Thyroid gland (tissue), 4 donors: ENCODE results near the gene CDC25C. TPM values are rescaled to one million over a fixed set of nuclear protein-coding genes. Genes with fewer than 3 reads are reported as not detected.
A peak's percentile ranks its signal among the peaks of the same experiment; 100 is the strongest.

Experiments used
- DNase-seq, 2 donors: peaks; one replicate each; pipeline ENCODE4 v3.0.0-alpha.2; 2019
- H3K27ac ChIP-seq, 3 donors: fragments of 200-600 bp; sonication (generic); 1 replicate in 2 of 3; 2 replicates in 1 of 3; pipeline ENCODE4 v1.5.1; 2016 to 2019; ENCODE audit warnings: mild to moderate bottlenecking in 1 of 3, moderate library complexity in 1 of 3
- H3K27me3 ChIP-seq: fragments of 200-600 bp; sonication (generic); one replicate; pipeline ENCODE4 v1.5.1; 2019
- H3K36me3 ChIP-seq, 2 donors: fragments of 200-600 bp; sonication (generic); one replicate each; pipeline ENCODE4 v1.5.1; 2016 to 2019
- H3K4me1 ChIP-seq, 2 donors: fragments of 200-600 bp; sonication (generic); one replicate each; pipeline ENCODE4 v1.5.1; 2017 to 2019
- H3K4me3 ChIP-seq, 3 donors: fragments of 200-600 bp; sonication (generic); replicated peaks in 1 of 3; 1 replicate in 2 of 3; 2 replicates in 1 of 3; pipeline ENCODE4 v1.5.1; 2016; ENCODE audit warnings: mild to moderate bottlenecking in 1 of 3
- H3K9me3 ChIP-seq: fragments of 200-600 bp; sonication (generic); one replicate; pipeline ENCODE4 v1.5.1; 2017
- CTCF ChIP-seq, 6 experiments: fragments of 200-600 bp in 3 of 6; fragments of 450-650 bp in 3 of 6; sonication (generic) in 3 of 6; IDR thresholded peaks; one replicate each; pipeline ENCODE4 v1.5.1; 2016 to 2019; ENCODE audit warnings: antibody characterized with exemption in 6 of 6, mild to moderate bottlenecking in 2 of 6, inconsistent platforms in 1 of 6, moderate library complexity in 1 of 6
- POLR2A ChIP-seq, 2 donors: fragments of 450-650 bp; IDR thresholded peaks; one replicate each; pipeline ENCODE4 v1.6.1; 2017; ENCODE audit warnings: antibody characterized with exemption in 2 of 2, mild to moderate bottlenecking in 2 of 2, moderate library complexity in 1 of 2
- WGBS, 2 donors: methylation state at CpG; one replicate each; pipeline ENCODE4 v1.1.5; 2017; 5-methylcytosine and 5-hydroxymethylcytosine counted together
- intact Hi-C: fragments of 100-400 bp; cut with DNase I; formaldehyde crosslinking; loops from one replicate; pipeline ENCODE4 v1.15.1; 2023
- total RNA-seq, 4 donors: library from RNA; depleted of rRNA; stranded (reverse); fragments of >200 nt; gene quantifications; one replicate each; pipeline ENCODE4 v1.2.3, GENCODE V29; 2016

CDC25C gene
- total RNA-seq, 4 donors from 2014 or later, result 0.27 TPM; not detected in 3

GRCh38 chr5:138352071-138352721, 20.6 kb upstream of the CDC25C start, which contains the start of gene KDM3B:
Gene KDM3B (plus strand): TSS chr5:138352685. CDS start chr5:138352796, 111 bp downstream.
- WGBS, 2 donors, result 49 to 71% methylated on average over 3 of the region's 30 CpGs
- TF ChIP-seq CTCF (IDR thresholded peaks at IDR 0.05) (peak; percentile 95 to 100 (median 98)), POLR2A (IDR thresholded peaks at IDR 0.05) (no peak)
- Histone ChIP-seq H3K27me3 (no peaks in the 10 kb centered on the region), H3K27ac (peak within 1 kb of the TSS; percentile 96 to 97 (median 96)), H3K9me3 (no peaks in the 10 kb centered on the region), H3K4me3 (peak within 1 kb of the TSS; percentile 41 to 96 (median 77)), H3K4me1 (peaks cover 21 to 25% of the 10 kb centered on the region in 2 donors), H3K36me3 (peaks cover 3 to 8% of the 10 kb centered on the region in 2 donors)
- intact Hi-C loops, result no loop called here
- peak; percentile 79 to 81 for DNase-seq

GRCh38 chr5:138351517-138351916, 19.9 kb upstream of the CDC25C start:
- intact Hi-C loops, result no loop called here

GRCh38 chr5:138351056-138351455, 19.5 kb upstream of the CDC25C start:
- Histone ChIP-seq H3K9me3 (no peaks in the 10 kb centered on the region), H3K27me3 (no peaks in the 10 kb centered on the region), H3K27ac (no peak overlapping the region), H3K4me3 (no peak overlapping the region), H3K36me3 (peaks cover 11 to 19% of the 10 kb centered on the region in 2 donors), H3K4me1 (peaks cover 21 to 22% of the 10 kb centered on the region in 2 donors)
- DNase-seq, result no peak
- intact Hi-C loops, result no loop called here
- TF ChIP-seq CTCF (IDR thresholded peaks at IDR 0.05), result no peak
- no peak for TF ChIP-seq POLR2A (IDR thresholded peaks at IDR 0.05)
- 89 to 100% methylated on average over 1 of the region's 1 CpG for WGBS, 2 donors

More at GRCh38 chr5:138351517-138351916, 19.9 kb upstream of the CDC25C start:
- Histone ChIP-seq H3K27ac (no peak overlapping the region), H3K27me3 (no peaks in the 10 kb centered on the region), H3K4me3 (no peak overlapping the region), H3K36me3 (peaks cover 9 to 14% of the 10 kb centered on the region in 2 donors), H3K4me1 (peaks cover 21 to 25% of the 10 kb centered on the region in 2 donors), H3K9me3 (no peaks in the 10 kb centered on the region)
- no peak for DNase-seq
- TF ChIP-seq POLR2A (IDR thresholded peaks at IDR 0.05) (no peak), CTCF (IDR thresholded peaks at IDR 0.05) (no peak)

- Histone ChIP-seq H3K27ac (no peak overlapping the region), H3K36me3 (peaks cover 15 to 24% of the 10 kb centered on the region in 2 donors), H3K4me3 (no peak overlapping the region), H3K4me1 (peaks cover 17 to 18% of the 10 kb centered on the region in 2 donors), H3K27me3 (no peaks in the 10 kb centered on the region), H3K9me3 (no peaks in the 10 kb centered on the region)
- intact Hi-C loops, result no loop called here
- DNase-seq, result no peak
- TF ChIP-seq CTCF (IDR thresholded peaks at IDR 0.05) (no peak), POLR2A (IDR thresholded peaks at IDR 0.05) (no peak)
These were observed 18.9 kb upstream of the CDC25C start for GRCh38 chr5:138350563-138350890.

- TF ChIP-seq CTCF (IDR thresholded peaks at IDR 0.05) (no peak), POLR2A (IDR thresholded peaks at IDR 0.05) (no peak)
- no peaks in the 10 kb centered on the region for H3K27me3 ChIP-seq
- no peak overlapping the region for H3K4me3 ChIP-seq
- intact Hi-C loops, result no loop called here
- H3K4me1 ChIP-seq, result peaks cover 12 to 14% of the 10 kb centered on the region in 2 donors
- WGBS, 2 donors, result 71 to 91% methylated on average over 1 of the region's 1 CpG
- no peak for DNase-seq
- peaks cover 20 to 30% of the 10 kb centered on the region in 2 donors for H3K36me3 ChIP-seq
- no peak overlapping the region for H3K27ac ChIP-seq
- no peaks in the 10 kb centered on the region for H3K9me3 ChIP-seq
These were observed 18.4 kb upstream of the CDC25C start for GRCh38 chr5:138349852-138350562.
